ENCODE data around the gene IRS4. TPM values are rescaled to one million over a fixed set of nuclear protein-coding genes. Genes with fewer than 3 reads are reported as not detected.

Gene IRS4
- total RNA-seq, 4 donors from 2014 or later, result 0.11 to 2.5 TPM; not detected in 2

DNA sequence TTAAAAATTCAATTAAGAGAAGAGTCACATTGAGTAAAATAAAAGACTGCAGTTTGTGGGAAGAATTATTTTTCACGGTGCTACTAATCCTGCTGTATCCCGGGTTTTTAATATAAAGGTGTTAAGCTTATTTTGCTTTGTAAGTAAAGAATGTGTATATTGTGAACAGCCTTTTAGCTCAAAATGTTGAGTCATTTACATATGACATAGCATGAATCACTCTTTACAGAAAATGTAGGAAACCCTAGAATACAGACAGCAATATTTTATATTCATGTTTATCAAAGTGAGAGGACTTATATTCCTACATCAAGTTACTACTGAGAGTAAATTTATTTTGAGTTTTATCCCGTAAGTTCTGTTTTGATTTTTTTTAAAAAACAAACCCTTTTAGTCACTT lies 39.7 kb downstream of the IRS4 start:
- DNase-seq (ENCODE audit: extremely low spot score), result no peak
- peaks cover 0 to 26% (median 1%) of the 10 kb centered on the region in 4 donors for H3K36me3 ChIP-seq
- TF ChIP-seq POLR2A (IDR thresholded peaks at IDR 0.05; ENCODE audit: low read depth) (no peak), POLR2AphosphoS5 (IDR thresholded peaks at IDR 0.05) (no peak), EP300 (IDR thresholded peaks at IDR 0.05) (no peak)
- TF ChIP-seq, protein P1, sequence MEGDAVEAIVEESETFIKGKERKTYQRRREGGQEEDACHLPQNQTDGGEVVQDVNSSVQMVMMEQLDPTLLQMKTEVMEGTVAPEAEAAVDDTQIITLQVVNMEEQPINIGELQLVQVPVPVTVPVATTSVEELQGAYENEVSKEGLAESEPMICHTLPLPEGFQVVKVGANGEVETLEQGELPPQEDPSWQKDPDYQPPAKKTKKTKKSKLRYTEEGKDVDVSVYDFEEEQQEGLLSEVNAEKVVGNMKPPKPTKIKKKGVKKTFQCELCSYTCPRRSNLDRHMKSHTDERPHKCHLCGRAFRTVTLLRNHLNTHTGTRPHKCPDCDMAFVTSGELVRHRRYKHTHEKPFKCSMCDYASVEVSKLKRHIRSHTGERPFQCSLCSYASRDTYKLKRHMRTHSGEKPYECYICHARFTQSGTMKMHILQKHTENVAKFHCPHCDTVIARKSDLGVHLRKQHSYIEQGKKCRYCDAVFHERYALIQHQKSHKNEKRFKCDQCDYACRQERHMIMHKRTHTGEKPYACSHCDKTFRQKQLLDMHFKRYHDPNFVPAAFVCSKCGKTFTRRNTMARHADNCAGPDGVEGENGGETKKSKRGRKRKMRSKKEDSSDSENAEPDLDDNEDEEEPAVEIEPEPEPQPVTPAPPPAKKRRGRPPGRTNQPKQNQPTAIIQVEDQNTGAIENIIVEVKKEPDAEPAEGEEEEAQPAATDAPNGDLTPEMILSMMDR (IDR thresholded peaks at IDR 0.05), result no peak
- no peak overlapping the region for H3K4me3 ChIP-seq
- intact Hi-C loops (cut with DNase I), result no loop called here
- 79% methylated on average over 3 of the region's 3 CpGs for WGBS
- H3K27ac ChIP-seq (replicated peaks in 1 of 4), result no peak overlapping the region
- no peaks in the 10 kb centered on the region for H3K27me3 ChIP-seq
- H3K9me3 ChIP-seq, result no peaks in the 10 kb centered on the region
- H3K4me1 ChIP-seq, result no peaks in the 10 kb centered on the region
